PFSK-1 (cell line): ENCODE measurements around the gene CPT1B.

Source experiments
- FOXP2 ChIP-seq: optimal IDR thresholded peaks from 2 replicates; pipeline ENCODE3; 2011; ENCODE audit warnings: borderline replicate concordance, control low read depth, inconsistent platforms; ENCODE audit not compliant: insufficient read depth; ENCODE audit errors: extremely low read length, extremely low read depth
- POLR2AphosphoS5 ChIP-seq: IDR thresholded peaks from 2 replicates; pipeline ENCODE4 v1.6.1; 2012; ENCODE audit warnings: low read depth, mild to moderate bottlenecking, control low read depth, low read length, moderate library complexity
- SIN3A ChIP-seq: IDR thresholded peaks from 2 replicates; pipeline ENCODE4 v1.6.1; 2012; ENCODE audit warnings: mild to moderate bottlenecking, low read length, moderate library complexity, borderline replicate concordance; ENCODE audit not compliant: insufficient read depth
- TAF1 ChIP-seq: IDR thresholded peaks from 2 replicates; pipeline ENCODE4 v1.6.1; 2012; ENCODE audit warnings: low read length, control low read depth, borderline replicate concordance; ENCODE audit not compliant: insufficient read depth
- TF ChIP-seq, protein P1 (sequence below), 2 experiments: IDR thresholded peaks; 2 replicates each; pipeline versions ENCODE4 v1.6.1 to v1.8.0; 2011 to 2012; ENCODE audit warnings: low read depth in 2 of 2, low read length in 2 of 2, control low read depth in 1 of 2, inconsistent platforms in 1 of 2, mild to moderate bottlenecking in 1 of 2, moderate library complexity in 1 of 2; ENCODE audit not compliant: insufficient read depth in 1 of 2

Gene CPT1B

DNA sequence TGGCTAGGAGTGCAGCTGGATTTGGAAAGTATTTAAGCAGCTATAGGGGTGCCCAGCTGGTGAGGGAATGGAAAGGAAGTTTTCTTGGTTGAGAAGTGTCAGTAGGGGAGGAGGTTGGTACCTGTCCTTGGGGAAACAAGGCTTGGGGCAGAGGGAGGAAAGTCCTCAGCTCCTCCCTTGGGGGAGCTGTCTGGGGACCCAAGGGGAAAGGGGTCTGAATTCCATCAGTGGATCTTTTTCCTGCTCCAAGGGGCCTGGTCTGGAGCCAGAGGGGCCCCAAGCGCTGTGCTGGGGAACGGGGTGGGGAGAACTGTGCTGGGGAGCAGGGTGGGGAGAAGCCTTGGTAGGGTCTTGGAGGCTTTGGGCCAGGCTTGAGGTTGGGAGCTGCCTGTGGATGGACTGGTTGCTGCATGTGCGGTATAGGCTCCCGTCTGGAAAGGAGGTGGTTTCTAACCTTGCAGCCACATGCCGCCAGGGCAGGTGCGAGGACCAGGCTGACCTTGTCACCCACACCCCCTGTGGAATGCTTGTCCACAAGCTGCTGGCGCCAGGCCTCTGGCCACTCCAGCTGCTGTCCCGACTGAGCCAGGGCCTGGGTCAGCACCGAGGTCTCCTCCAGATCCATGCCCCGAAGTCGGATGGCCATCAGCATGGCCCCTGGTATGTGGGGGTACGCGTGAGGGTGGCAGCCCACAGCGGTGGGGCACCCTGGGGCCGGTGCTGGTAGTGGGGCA lies 49.4 kb downstream of the CPT1B start:
- TF ChIP-seq TAF1 (no peak), FOXP2 (no peak), SIN3A (no peak), POLR2AphosphoS5 (no peak)
- TF ChIP-seq, protein P1, sequence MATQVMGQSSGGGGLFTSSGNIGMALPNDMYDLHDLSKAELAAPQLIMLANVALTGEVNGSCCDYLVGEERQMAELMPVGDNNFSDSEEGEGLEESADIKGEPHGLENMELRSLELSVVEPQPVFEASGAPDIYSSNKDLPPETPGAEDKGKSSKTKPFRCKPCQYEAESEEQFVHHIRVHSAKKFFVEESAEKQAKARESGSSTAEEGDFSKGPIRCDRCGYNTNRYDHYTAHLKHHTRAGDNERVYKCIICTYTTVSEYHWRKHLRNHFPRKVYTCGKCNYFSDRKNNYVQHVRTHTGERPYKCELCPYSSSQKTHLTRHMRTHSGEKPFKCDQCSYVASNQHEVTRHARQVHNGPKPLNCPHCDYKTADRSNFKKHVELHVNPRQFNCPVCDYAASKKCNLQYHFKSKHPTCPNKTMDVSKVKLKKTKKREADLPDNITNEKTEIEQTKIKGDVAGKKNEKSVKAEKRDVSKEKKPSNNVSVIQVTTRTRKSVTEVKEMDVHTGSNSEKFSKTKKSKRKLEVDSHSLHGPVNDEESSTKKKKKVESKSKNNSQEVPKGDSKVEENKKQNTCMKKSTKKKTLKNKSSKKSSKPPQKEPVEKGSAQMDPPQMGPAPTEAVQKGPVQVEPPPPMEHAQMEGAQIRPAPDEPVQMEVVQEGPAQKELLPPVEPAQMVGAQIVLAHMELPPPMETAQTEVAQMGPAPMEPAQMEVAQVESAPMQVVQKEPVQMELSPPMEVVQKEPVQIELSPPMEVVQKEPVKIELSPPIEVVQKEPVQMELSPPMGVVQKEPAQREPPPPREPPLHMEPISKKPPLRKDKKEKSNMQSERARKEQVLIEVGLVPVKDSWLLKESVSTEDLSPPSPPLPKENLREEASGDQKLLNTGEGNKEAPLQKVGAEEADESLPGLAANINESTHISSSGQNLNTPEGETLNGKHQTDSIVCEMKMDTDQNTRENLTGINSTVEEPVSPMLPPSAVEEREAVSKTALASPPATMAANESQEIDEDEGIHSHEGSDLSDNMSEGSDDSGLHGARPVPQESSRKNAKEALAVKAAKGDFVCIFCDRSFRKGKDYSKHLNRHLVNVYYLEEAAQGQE (IDR thresholded peaks at IDR 0.05; ENCODE audit: insufficient read depth in 1 of 2, low read depth in 2 of 2, low read length in 2 of 2) = no peak

DNA sequence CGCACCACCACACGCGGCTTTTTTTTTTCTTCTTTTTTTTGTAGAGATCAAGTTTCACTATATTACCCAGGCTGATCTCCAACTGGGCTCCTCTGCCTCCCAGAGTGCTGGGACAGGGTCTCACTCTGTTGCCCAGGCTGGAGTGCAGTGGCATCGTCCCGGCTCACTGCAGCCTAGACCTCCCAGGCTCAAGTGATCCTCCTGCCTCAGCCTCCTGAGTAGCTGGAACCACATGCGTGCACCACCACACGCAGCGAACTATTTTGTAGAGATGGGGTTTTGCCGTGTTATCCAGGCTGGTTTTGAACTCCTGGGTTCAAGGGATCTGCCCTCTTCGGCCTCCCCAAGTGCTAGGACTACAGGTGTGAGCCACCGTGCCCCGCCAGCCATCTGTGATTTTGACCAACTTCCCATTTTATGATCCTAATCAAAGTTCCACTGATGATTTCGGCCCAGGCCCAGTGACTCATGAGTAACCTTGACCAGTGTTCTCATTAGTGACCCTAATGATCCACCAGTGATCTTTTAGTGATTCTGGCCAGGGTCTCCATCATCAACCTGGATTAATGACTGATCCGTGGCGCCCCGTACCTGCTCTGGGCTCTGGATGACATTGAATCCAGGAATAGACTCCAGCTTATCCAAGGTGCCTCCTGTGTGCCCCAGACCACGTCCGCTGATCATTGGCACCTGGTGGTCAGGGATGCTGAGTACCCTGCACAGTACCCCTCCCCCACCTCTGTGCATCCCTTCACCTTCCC lies 50.1 kb downstream of the CPT1B start:
- TF ChIP-seq, protein P1 (IDR thresholded peaks at IDR 0.05; ENCODE audit: insufficient read depth in 1 of 2, low read depth in 2 of 2, low read length in 2 of 2) = no peak
- TF ChIP-seq POLR2AphosphoS5 = no peak
- no peak for TF ChIP-seq FOXP2
- TF ChIP-seq SIN3A = no peak
- TF ChIP-seq TAF1 = no peak

DNA sequence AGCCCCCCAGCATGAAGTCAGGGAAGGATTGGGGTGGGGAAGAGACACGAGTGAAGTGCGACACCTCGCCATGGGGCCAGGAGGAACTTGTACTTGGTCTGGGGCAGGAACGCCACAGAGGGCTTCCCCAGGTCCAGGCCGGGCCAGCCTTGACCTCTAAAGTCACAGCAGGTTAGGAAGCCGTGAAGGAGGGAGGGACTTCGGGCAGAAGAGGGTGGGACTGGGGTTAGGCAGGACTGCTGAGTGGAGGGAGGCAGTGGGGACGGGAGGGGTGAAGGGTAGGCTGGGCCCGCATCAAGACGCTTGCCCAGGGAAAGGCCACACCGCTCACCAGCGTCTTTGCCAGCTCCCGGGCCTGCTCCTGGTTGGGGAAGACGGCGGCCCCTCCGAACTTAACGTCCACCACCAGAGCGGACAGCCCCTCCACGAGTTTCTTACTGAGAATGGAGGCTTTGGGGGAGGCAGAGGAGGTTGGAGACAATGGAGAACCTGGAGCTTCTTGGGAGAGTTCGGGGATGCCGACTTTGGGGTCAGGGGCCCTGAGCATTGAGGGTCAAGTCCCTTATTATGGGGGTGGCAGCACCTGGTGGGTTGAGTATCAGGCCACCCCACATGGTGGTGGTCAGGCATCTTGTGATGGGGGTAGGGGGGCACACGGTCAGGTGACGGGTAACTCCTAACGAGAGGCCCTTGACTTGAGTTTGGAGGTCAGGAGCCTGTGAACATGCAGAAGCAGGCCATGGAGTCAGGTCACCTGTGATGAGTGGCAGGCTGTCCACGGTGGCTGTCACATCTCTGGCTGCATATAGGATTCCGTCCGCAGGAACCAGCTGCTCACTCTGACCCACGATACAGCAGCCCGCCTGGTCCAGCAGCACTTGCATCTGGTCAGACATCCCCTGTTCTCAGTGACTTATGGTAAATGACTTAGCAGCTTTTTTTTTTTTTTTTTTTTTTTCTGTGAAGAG lies 51.1 kb downstream of the CPT1B start:
- TF ChIP-seq, protein P1 (IDR thresholded peaks at IDR 0.05; ENCODE audit: insufficient read depth in 1 of 2, low read depth in 2 of 2, low read length in 2 of 2) = no peak
- peak; percentile 46; the same call in 1 of the 2 replicates for TF ChIP-seq POLR2AphosphoS5

DNA sequence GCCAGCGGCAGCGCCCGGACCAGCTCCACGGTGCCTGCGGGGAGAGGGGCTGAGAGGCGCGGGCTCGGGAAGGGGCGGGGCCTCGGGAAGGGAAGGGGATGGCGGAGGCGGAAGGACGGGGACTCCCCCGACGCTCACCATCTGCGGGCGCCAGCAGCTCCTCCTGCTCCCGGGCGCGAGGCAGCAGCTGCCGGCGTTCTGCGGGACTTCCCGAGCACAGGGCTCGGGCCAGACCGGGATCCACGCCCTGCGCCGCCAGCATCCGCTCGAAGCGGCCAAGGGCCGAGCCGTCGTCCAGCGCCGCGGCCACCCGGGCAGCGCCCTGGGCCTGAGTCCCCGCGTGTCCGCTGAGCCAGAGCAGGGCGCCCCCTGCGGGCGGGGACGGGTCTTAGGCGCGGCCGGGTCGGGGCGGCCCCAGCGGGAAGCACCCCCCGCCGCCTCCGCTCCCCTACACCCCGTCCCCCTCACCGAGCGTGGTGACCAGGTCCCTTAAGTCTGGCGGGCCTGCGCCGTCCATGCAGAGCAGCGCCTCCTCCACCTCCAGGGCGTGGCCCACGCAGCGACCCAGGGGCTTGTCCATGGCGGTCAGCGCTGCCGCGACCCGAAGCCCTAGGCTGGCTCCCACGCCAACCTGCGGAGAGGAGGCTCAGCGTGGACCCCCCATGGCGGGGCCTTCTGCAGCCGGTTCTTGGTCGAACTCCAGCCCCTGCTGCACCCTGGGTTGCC lies 52.0 kb downstream of the CPT1B start:
- TF ChIP-seq, protein P1 (IDR thresholded peaks at IDR 0.05; ENCODE audit: insufficient read depth in 1 of 2, low read depth in 2 of 2, low read length in 2 of 2) = 0 out of 4 replicates have a peak, but pooled peaks of 1 of the 2 experiments have one; percentile 2
- no peak for TF ChIP-seq SIN3A
